ENCODE results near the gene HCN3. TPM values are rescaled to one million over a fixed set of nuclear protein-coding genes. Genes with fewer than 3 reads are reported as not detected.

Gene HCN3
- total RNA-seq, 1 experiment from 2014 or later: 5.4 TPM

DNA sequence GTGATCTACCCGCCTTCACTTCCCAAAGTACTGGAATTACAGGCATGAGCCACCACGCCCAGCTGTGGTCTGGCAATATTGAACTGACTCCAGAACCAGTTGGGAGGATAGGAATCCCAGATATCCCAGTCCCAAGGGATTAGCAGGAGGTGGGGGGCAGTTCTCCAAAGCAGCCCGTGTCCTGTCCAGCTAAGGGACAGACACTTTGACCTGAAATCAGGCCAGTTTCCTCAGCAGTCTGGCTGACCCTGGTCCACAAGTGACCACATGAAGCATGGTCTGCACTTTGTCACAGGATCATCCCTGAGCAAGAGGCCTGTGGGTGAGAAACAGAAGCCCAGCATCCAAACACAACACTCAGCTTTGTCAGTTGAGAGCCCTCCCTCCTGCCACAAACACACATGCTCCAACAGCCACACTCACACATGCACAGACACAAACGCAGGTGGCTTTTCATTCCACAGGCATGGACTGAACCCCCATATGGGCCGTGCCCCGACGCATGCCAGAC, 28.7 kb downstream of the HCN3 start:
- H4K5ac ChIP-seq (ENCODE audit: insufficient read length, low read depth, low read length): no peak overlapping the region
- H3K4me2 ChIP-seq (ENCODE audit: insufficient read depth, insufficient read length, low read length): no peak overlapping the region
- Mint-ChIP-seq H3K9me3 (no peaks in the 10 kb centered on the region), H3K36me3 (ENCODE audit: insufficient read depth in 1 of 3, low read depth in 3 of 3) (peaks cover 10 to 12% (median 11%) of the 10 kb centered on the region in 3 experiments; a peak in 6 of 7 replicates), H3K4me3 (no peak overlapping the region), H3K27ac (no peak overlapping the region; a peak in 1 of 7 replicates), H3K4me1 (peaks cover 13 to 24% of the 10 kb centered on the region in 2 experiments), H3K27me3 (ENCODE audit: low read depth) (no peaks in the 10 kb centered on the region; the same call in 1 of the 2 replicates)
- no peaks in the 10 kb centered on the region for H3K27me3 ChIP-seq (ENCODE audit: insufficient read depth, low read length)
- H4K91ac ChIP-seq (ENCODE audit: insufficient read length, low read depth, low read length): no peak overlapping the region
- H2BK5ac ChIP-seq (ENCODE audit: insufficient read length, low read length): no peak overlapping the region
- H3K4ac ChIP-seq (ENCODE audit: low read depth, low read length): no peak overlapping the region
- no peak for TF ChIP-seq CTCF (conservative IDR thresholded peaks at IDR 0.05)
- no peaks in the 10 kb centered on the region for H4K20me1 ChIP-seq (ENCODE audit: control insufficient read depth, insufficient read depth, insufficient read length)
- peaks cover 10% of the 10 kb centered on the region for H3K23me2 ChIP-seq (ENCODE audit: insufficient read length, low read depth, low read length, poor library complexity, severe bottlenecking)
- peaks cover 9% of the 10 kb centered on the region; the same call in 1 of the 2 replicates for H3K79me2 ChIP-seq (ENCODE audit: insufficient read depth, low read length)
- H3K14ac ChIP-seq (ENCODE audit: insufficient read depth, low read length): no peak overlapping the region
- no peak overlapping the region for H3K23ac ChIP-seq (ENCODE audit: insufficient read length, low read depth, low read length)
- H4K8ac ChIP-seq (replicated peaks; ENCODE audit: insufficient read length, low read depth, low read length): no peak overlapping the region
- H3K56ac ChIP-seq (ENCODE audit: insufficient read length, low read depth, low read length): no peak overlapping the region
- H2AK5ac ChIP-seq (ENCODE audit: insufficient read length, low read length): no peak overlapping the region
- H2BK15ac ChIP-seq (ENCODE audit: low read depth, low read length): no peak overlapping the region
- H3K9me3 ChIP-seq (ENCODE audit: control insufficient read depth, low read depth, low read length): no peaks in the 10 kb centered on the region
- no peak overlapping the region for H2BK120ac ChIP-seq (ENCODE audit: low read depth, low read length, poor library complexity, severe bottlenecking)
- H2BK20ac ChIP-seq (ENCODE audit: low read depth, low read length, poor library complexity, severe bottlenecking): no peak overlapping the region
- H3K18ac ChIP-seq (ENCODE audit: insufficient read length, low read depth, low read length): no peak overlapping the region
- peaks cover 3% of the 10 kb centered on the region; the same call in 1 of the 2 replicates for H3K4me1 ChIP-seq (ENCODE audit: insufficient read depth, low read length)
- H2AFZ ChIP-seq (ENCODE audit: low read length): no peak overlapping the region
- DNase-seq: no peak
- no peak overlapping the region for H2BK12ac ChIP-seq (ENCODE audit: insufficient read length, low read depth, low read length)
- H3K9ac ChIP-seq (ENCODE audit: extremely low read depth, insufficient read length, low read length): no peak overlapping the region
- no peak overlapping the region for H3K27ac ChIP-seq (ENCODE audit: insufficient read length, low read depth, low read length)
- H3T11ph ChIP-seq (ENCODE audit: low read length): no peak overlapping the region
- WGBS (ENCODE audit: extremely low coverage, insufficient read length, low lambda C conversion rate): no CpG with 5 or more reads among the region's 7 CpGs
- peaks cover 5% of the 10 kb centered on the region for H3K79me1 ChIP-seq (ENCODE audit: insufficient read depth, low read depth, low read length, poor library complexity, severe bottlenecking)

Data from H9 (cell line).